H1 (cell line): Measurements from ENCODE around the gene IGLL1. TPM values are rescaled to one million over a fixed set of nuclear protein-coding genes. Genes with fewer than 3 reads are reported as not detected.

Experiments
- CTCF ChIA-PET: fragments of 300-600 bp; sonication (Branson Sonifier 250); formaldehyde crosslinking; loops from one replicate; lab custom pipeline; 2021; ENCODE audit not compliant: partially characterized antibody; lab: Charles Lee
- POLR2A ChIA-PET: fragments of 300-600 bp; sonication (Branson Sonifier 250); formaldehyde crosslinking; loops from one replicate; lab custom pipeline; 2021; ENCODE audit warnings: inconsistent platforms; ENCODE audit not compliant: partially characterized antibody; lab: Charles Lee
- DNase-seq, 2 experiments: peaks; one replicate each; pipeline versions ENCODE4 v3.0.0 to v3.0.0-alpha.2; 2010 to 2022; ENCODE audit warnings: low spot score in 2 of 2, low read depth in 1 of 2, mixed read lengths in 1 of 2
- FAIRE-seq: peaks from 2 replicates; lab custom pipeline; 2011; peaks lifted over from hg19 to GRCh38; lab: Jason Lieb, UNC
- H2AFZ ChIP-seq: 2 replicates; pipeline ENCODE4 v1.8.1; 2012; ENCODE audit warnings: low read length, inconsistent platforms
- H2AK5ac ChIP-seq: 2 replicates; pipeline ENCODE4 v1.6.1; 2013; ENCODE audit warnings: low read depth, low read length
- H2BK120ac ChIP-seq: replicated peaks from 2 replicates; pipeline ENCODE3; 2013; ENCODE audit warnings: low read depth, low read length, inconsistent platforms
- H2BK12ac ChIP-seq: 2 replicates; pipeline ENCODE4 v1.6.1; 2013; ENCODE audit warnings: low read depth, low read length
- H2BK15ac ChIP-seq: 2 replicates; pipeline ENCODE4 v1.6.1; 2013; ENCODE audit warnings: low read length
- H2BK20ac ChIP-seq: 2 replicates; pipeline ENCODE4 v1.6.1; 2013; ENCODE audit warnings: low read length
- H2BK5ac ChIP-seq: 2 replicates; pipeline ENCODE4 v1.6.1; 2013; ENCODE audit warnings: low read depth, low read length
- H3K14ac ChIP-seq: 2 replicates; pipeline ENCODE4 v1.6.1; 2013; ENCODE audit warnings: inconsistent platforms; ENCODE audit not compliant: insufficient read length
- H3K18ac ChIP-seq: 2 replicates; pipeline ENCODE4 v1.6.1; 2013; ENCODE audit warnings: low read length; ENCODE audit errors: extremely low read depth
- H3K23ac ChIP-seq: 2 replicates; pipeline ENCODE4 v1.6.1; 2013; ENCODE audit warnings: inconsistent platforms; ENCODE audit not compliant: insufficient read length
- H3K23me2 ChIP-seq: 2 replicates; pipeline ENCODE4 v1.6.1; 2013; ENCODE audit warnings: low read depth, low read length
- H3K27ac ChIP-seq: 2 replicates; pipeline ENCODE4 v1.6.1; 2011; ENCODE audit warnings: low read depth, low read length, inconsistent platforms
- H3K27me3 ChIP-seq, 4 experiments: replicated peaks in 1 of 4; 1 replicate in 1 of 4; 2 replicates in 3 of 4; pipeline versions ENCODE4 v1.6.1 to v1.8.1; 2011 to 2013; ENCODE audit warnings: low read length in 3 of 4, mild to moderate bottlenecking in 3 of 4, inconsistent platforms in 2 of 4, mixed read lengths in 2 of 4, moderate library complexity in 1 of 4; ENCODE audit not compliant: control insufficient read depth in 3 of 4, insufficient read depth in 3 of 4; ENCODE audit errors: extremely low read depth in 1 of 4
- H3K36me3 ChIP-seq, 4 experiments: 2 replicates each; pipeline versions ENCODE4 v1.6.1 to v1.8.1; 2011 to 2013; ENCODE audit warnings: mild to moderate bottlenecking in 4 of 4, low read length in 3 of 4, moderate library complexity in 2 of 4, control low read depth in 1 of 4, inconsistent platforms in 1 of 4; ENCODE audit not compliant: insufficient read depth in 4 of 4, control insufficient read depth in 2 of 4
- H3K4ac ChIP-seq: replicated peaks from 2 replicates; pipeline ENCODE3; 2013; ENCODE audit warnings: low read length, low read depth, mixed read lengths, inconsistent platforms; ENCODE audit not compliant: insufficient read length
- H3K4me1 ChIP-seq, 4 experiments: replicated peaks in 1 of 4; 1 replicate in 1 of 4; 2 replicates in 3 of 4; pipeline versions ENCODE4 v1.6.1 to v1.8.1; 2011 to 2013; ENCODE audit warnings: low read length in 3 of 4, inconsistent platforms in 2 of 4, mixed read lengths in 1 of 4; ENCODE audit not compliant: insufficient read depth in 4 of 4, control insufficient read depth in 3 of 4
- H3K4me2 ChIP-seq, 2 experiments: 2 replicates each; pipeline versions ENCODE4 v1.6.1 to v1.8.1; 2011 to 2013; ENCODE audit warnings: low read depth in 2 of 2, low read length in 2 of 2, control low read depth in 1 of 2, inconsistent platforms in 1 of 2, mild to moderate bottlenecking in 1 of 2; ENCODE audit not compliant: insufficient read depth in 1 of 2
- H3K4me3 ChIP-seq, 4 experiments: fragments of 200-600, 300-600 bp in 1 of 4; sonication (generic), shearing (Covaris generic), sonication (Bioruptor Twin) in 1 of 4; 2 replicates each; pipeline versions ENCODE4 v1.5.1 to v1.8.1; 2011 to 2016; ENCODE audit warnings: low read length in 4 of 4, low read depth in 3 of 4, control low read depth in 2 of 4, inconsistent platforms in 2 of 4, mild to moderate bottlenecking in 2 of 4, mixed read lengths in 1 of 4, moderate library complexity in 1 of 4; ENCODE audit not compliant: insufficient read depth in 2 of 4; ENCODE audit errors: extremely low read depth in 1 of 4
- H3K56ac ChIP-seq: replicated peaks from 2 replicates; pipeline ENCODE3; 2013; ENCODE audit warnings: low read depth, mild to moderate bottlenecking, mixed read lengths, low read length, inconsistent platforms; ENCODE audit not compliant: insufficient read length
- H3K79me1 ChIP-seq: 2 replicates; pipeline ENCODE4 v1.6.1; 2013; ENCODE audit warnings: low read depth, low read length, control low read depth
- H3K79me2 ChIP-seq, 2 experiments: 2 replicates each; pipeline versions ENCODE4 v1.6.1 to v1.8.1; 2012 to 2013; ENCODE audit warnings: low read length in 2 of 2, mild to moderate bottlenecking in 2 of 2, inconsistent platforms in 1 of 2; ENCODE audit not compliant: insufficient read depth in 2 of 2, control insufficient read depth in 1 of 2
- H3K9ac ChIP-seq, 4 experiments: replicated peaks in 1 of 4; 1 replicate in 1 of 4; 2 replicates in 3 of 4; pipeline versions ENCODE4 v1.6.1 to v1.8.1; 2011 to 2013; ENCODE audit warnings: low read depth in 3 of 4, low read length in 3 of 4, control low read depth in 2 of 4, mild to moderate bottlenecking in 2 of 4, moderate library complexity in 2 of 4, inconsistent platforms in 1 of 4; ENCODE audit errors: extremely low read depth in 1 of 4
- H3K9me3 ChIP-seq, 2 experiments: 2 replicates each; pipeline versions ENCODE4 v1.6.1 to v1.8.1; 2012 to 2013; ENCODE audit warnings: mild to moderate bottlenecking in 2 of 2, moderate library complexity in 2 of 2, control low read depth in 1 of 2, inconsistent platforms in 1 of 2, low read depth in 1 of 2, low read length in 1 of 2, mixed read lengths in 1 of 2; ENCODE audit not compliant: insufficient read depth in 2 of 2
- H4K20me1 ChIP-seq, 2 experiments: replicated peaks in 1 of 2; 2 replicates each; pipeline versions ENCODE3 to v1.8.1; 2011 to 2013; ENCODE audit warnings: inconsistent platforms in 2 of 2, low read length in 2 of 2, mild to moderate bottlenecking in 1 of 2; ENCODE audit not compliant: insufficient read depth in 2 of 2, control insufficient read depth in 1 of 2
- H4K5ac ChIP-seq: 2 replicates; pipeline ENCODE4 v1.6.1; 2013; ENCODE audit warnings: low read length, low read depth, mixed read lengths, inconsistent platforms; ENCODE audit not compliant: insufficient read length
- H4K8ac ChIP-seq: 2 replicates; pipeline ENCODE4 v1.8.0; 2013; ENCODE audit warnings: mild to moderate bottlenecking, moderate library complexity, low read length, inconsistent platforms; ENCODE audit not compliant: insufficient read depth; ENCODE audit errors: extremely low read depth
- H4K91ac ChIP-seq: replicated peaks from 2 replicates; pipeline ENCODE3; 2013; ENCODE audit warnings: low read length, mixed read lengths, inconsistent platforms; ENCODE audit not compliant: insufficient read length
- ASH2L ChIP-seq: fragments of 200-600, 300-600 bp; sonication (generic); IDR thresholded peaks from one replicate; pipeline ENCODE4 v1.7.1; 2017; ENCODE audit warnings: low read length
- BCL11A ChIP-seq, 2 experiments: IDR thresholded peaks; one replicate each; pipeline ENCODE4 v1.6.1; 2011; ENCODE audit warnings: low read depth in 2 of 2, low read length in 2 of 2, mild to moderate bottlenecking in 2 of 2
- CHD1 ChIP-seq: IDR thresholded peaks from 2 replicates; pipeline ENCODE4 v1.6.1; 2012; ENCODE audit warnings: low read depth, low read length, improper control_type of control experiment
- CTBP2 ChIP-seq: IDR thresholded peaks from 2 replicates; pipeline ENCODE4 v1.7.0; 2011; ENCODE audit warnings: borderline replicate concordance, mild to moderate bottlenecking, moderate library complexity, mixed read lengths, low read length; ENCODE audit not compliant: insufficient read depth, insufficient read length
- EGR1 ChIP-seq: IDR thresholded peaks from 2 replicates; pipeline ENCODE4 v1.6.1; 2011; ENCODE audit warnings: low read depth, low read length, borderline replicate concordance
- GABPA ChIP-seq: IDR thresholded peaks from 2 replicates; pipeline ENCODE4 v1.6.1; 2011; ENCODE audit warnings: mild to moderate bottlenecking, low read length, moderate library complexity, borderline replicate concordance; ENCODE audit not compliant: insufficient read depth
- GTF2F1 ChIP-seq: IDR thresholded peaks from 2 replicates; pipeline ENCODE4 v1.6.1; 2012; ENCODE audit warnings: low read depth, low read length, improper control_type of control experiment, borderline replicate concordance
- PHF8 ChIP-seq: fragments of 200-600 bp; sonication (generic); conservative IDR thresholded peaks from 2 replicates; pipeline ENCODE4 v1.7.1; 2012; ENCODE audit warnings: low read depth, mild to moderate bottlenecking, inconsistent platforms, low read length, moderate library complexity
- RAD21 ChIP-seq, 2 experiments: IDR thresholded peaks in 1 of 2; conservative IDR thresholded peaks in 1 of 2; 2 replicates each; pipeline ENCODE4 v1.6.1; 2011; ENCODE audit warnings: low read depth in 2 of 2, low read length in 2 of 2, improper control_type of control experiment in 1 of 2, inconsistent platforms in 1 of 2, mild to moderate bottlenecking in 1 of 2, moderate library complexity in 1 of 2
- SAP30 ChIP-seq: fragments of 300-600 bp; sonication (generic); IDR thresholded peaks from 2 replicates; pipeline ENCODE4 v1.7.1; 2012; ENCODE audit warnings: low read length, moderate library complexity, mild to moderate bottlenecking, inconsistent platforms; ENCODE audit not compliant: insufficient read depth, insufficient replicate concordance
- SIX5 ChIP-seq: IDR thresholded peaks from 2 replicates; pipeline ENCODE4 v1.6.1; 2011; ENCODE audit warnings: mild to moderate bottlenecking, low read depth, low read length
- SP1 ChIP-seq: IDR thresholded peaks from 2 replicates; pipeline ENCODE4 v1.6.1; 2011; ENCODE audit warnings: low read depth, low read length
- SP4 ChIP-seq: IDR thresholded peaks from 2 replicates; pipeline ENCODE4 v1.6.1; 2012; ENCODE audit warnings: low read length, inconsistent platforms
- WGBS, 2 experiments: shearing (Covaris generic) in 1 of 2; methylation state at CpG; one replicate each; pipeline versions ENCODE4 v1.1.6 to v1.1.7; 2013 to 2015; ENCODE audit warnings: low lambda C conversion rate in 2 of 2, mixed read lengths in 2 of 2, inconsistent platforms in 1 of 2, low coverage in 1 of 2, missing lambda C conversion rate in 1 of 2; ENCODE audit not compliant: insufficient replicate concordance in 2 of 2, insufficient coverage in 1 of 2, insufficient read length in 1 of 2; ENCODE audit errors: extremely low coverage in 1 of 2, missing lambda C conversion rate in 1 of 2; 5-methylcytosine and 5-hydroxymethylcytosine counted together
- polyA plus RNA-seq, 7 experiments: library from polyadenylated mRNA; depleted of rRNA in 3 of 7; stranded (reverse) in 5 of 7; unstranded in 2 of 7; fragments of >200 nt in 5 of 7; fragments of 200-250 nt in 2 of 7; gene quantifications; 1 replicate in 5 of 7; 2 replicates in 1 of 7; 4 replicates in 1 of 7; pipeline versions ENCODE4 v1.2.1 to v1.2.3, GENCODE V29; 2011 to 2013; ENCODE audit warnings: missing spikeins in 2 of 7, mixed read lengths in 2 of 7
- total RNA-seq: library from RNA; stranded (reverse); fragmentation: NEBNext Ultra II Directional; extraction: Animal tissue kit (Norgen Biotek cat#: 25700); gene quantifications from 2 replicates; pipeline ENCODE4 v1.2.1, GENCODE V29; 2021

The IGLL1 gene
- total and polyA plus RNA-seq, 2 of the 8 experiments (the other 6 are each of a cell fraction or from before 2014, with no cell fraction given): not detected

DNA sequence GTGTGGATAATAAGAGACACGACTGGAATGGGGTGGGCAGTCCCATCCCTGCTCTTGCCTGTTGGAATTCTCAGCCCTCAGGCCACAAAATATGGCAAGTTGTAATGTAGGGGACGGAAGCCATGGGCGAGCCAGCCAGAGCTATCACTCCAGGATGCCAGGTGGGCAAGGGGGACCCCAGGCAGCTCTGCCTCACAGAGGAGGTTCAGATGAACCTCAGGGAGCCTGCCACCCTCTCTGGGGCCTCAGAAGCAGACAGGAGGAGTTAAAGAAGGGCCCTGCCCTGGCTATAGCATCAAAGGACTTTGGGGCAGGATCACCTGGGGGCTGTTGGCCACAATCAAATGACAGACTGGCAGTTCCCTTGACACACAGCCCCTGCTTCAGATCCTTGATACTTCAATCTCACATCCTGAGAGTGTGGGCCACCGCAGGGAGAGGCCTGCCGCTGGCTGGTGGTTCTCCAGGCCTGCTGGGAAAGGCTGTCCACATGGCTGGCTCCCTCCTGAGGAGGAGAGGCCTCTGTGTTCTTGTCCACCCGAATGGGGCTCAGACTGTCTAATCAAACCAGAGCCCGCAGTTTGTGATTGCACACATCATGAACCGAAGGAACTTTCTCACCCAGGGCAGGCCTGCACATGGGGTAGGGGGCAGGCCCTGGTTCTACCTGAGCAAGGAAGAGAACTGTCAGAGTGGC, 31.4 kb downstream of the IGLL1 start:
- H3K4me2 ChIP-seq: no peak overlapping the region
- no peak overlapping the region for H2BK15ac ChIP-seq
- peaks cover 32% of the 10 kb centered on the region; the same call in 1 of the 2 replicates for H3K23me2 ChIP-seq
- 90% methylated on average over 8 of the region's 8 CpGs; no CpG with 5 or more reads in 1 of the 2 experiments for WGBS, 2 experiments
- no peak overlapping the region for H3K23ac ChIP-seq
- H4K20me1 ChIP-seq: no peaks in the 10 kb centered on the region
- no peak overlapping the region for H2BK12ac ChIP-seq
- H3K14ac ChIP-seq: no peak overlapping the region
- H3K9ac ChIP-seq: no peak overlapping the region
- DNase-seq (no peak), FAIRE-seq (no peak)
- no peak overlapping the region; the same call in 1 of the 2 replicates for H4K8ac ChIP-seq
- no peak overlapping the region for H2AK5ac ChIP-seq
- POLR2A ChIA-PET: no interaction called here
- no peak overlapping the region for H2BK20ac ChIP-seq
- CTCF ChIA-PET: no interaction called here
- no peak overlapping the region for H2BK120ac ChIP-seq
- no peak overlapping the region for H3K4ac ChIP-seq
- H2BK5ac ChIP-seq: no peak overlapping the region
- no peaks in the 10 kb centered on the region for H3K79me2 ChIP-seq
- no peak overlapping the region for H3K18ac ChIP-seq
- H2AFZ ChIP-seq: no peak overlapping the region
- no peaks in the 10 kb centered on the region; a peak in 2 of 7 replicates for H3K27me3 ChIP-seq
- no peak overlapping the region for H3K56ac ChIP-seq
- peaks cover 0 to 4% of the 10 kb centered on the region in 2 experiments; a peak in 2 of 4 replicates for H3K9me3 ChIP-seq
- no peak overlapping the region for H3K27ac ChIP-seq
- H3K4me1 ChIP-seq: no peaks in the 10 kb centered on the region
- H3K4me3 ChIP-seq: no peak overlapping the region
- H3K79me1 ChIP-seq: no peaks in the 10 kb centered on the region
- H3K36me3 ChIP-seq: no peaks in the 10 kb centered on the region
- H4K91ac ChIP-seq: no peak overlapping the region
- H4K5ac ChIP-seq: no peak overlapping the region
- TF ChIP-seq GTF2F1: no peak
- TF ChIP-seq CHD1: no peak
- TF ChIP-seq CTBP2: no peak
- no peak for TF ChIP-seq RAD21 (IDR thresholded peaks at IDR 0.05 in 1 of 2, conservative IDR thresholded peaks at IDR 0.05 in 1 of 2; ENCODE audit: low read depth in 2 of 2, low read length in 2 of 2)
- no peak for TF ChIP-seq SAP30
- TF ChIP-seq GABPA: no peak
- no peak for TF ChIP-seq PHF8
- no peak for TF ChIP-seq EGR1
- TF ChIP-seq ASH2L: no peak
- no peak for TF ChIP-seq SP1
- TF ChIP-seq SP4: no peak
- TF ChIP-seq SIX5: no peak
- TF ChIP-seq BCL11A (IDR thresholded peaks at IDR 0.05; ENCODE audit: low read depth in 2 of 2, low read length in 2 of 2): no peak
